Fibroblast of lung (primary cell): Measurements from ENCODE around the gene TRIM36.

ENCODE experiments used
- CTCF ChIP-seq, 2 donors: IDR thresholded peaks in 1 of 2; conservative IDR thresholded peaks in 1 of 2; 1 replicate in 1 of 2; 2 replicates in 1 of 2; pipeline ENCODE4 v1.5.1; 2011 to 2012; ENCODE audit warnings: low read length in 2 of 2, control low read depth in 1 of 2, inconsistent platforms in 1 of 2, low read depth in 1 of 2, mild to moderate bottlenecking in 1 of 2
- EZH2 ChIP-seq: IDR thresholded peaks from 2 replicates; pipeline ENCODE4 v1.5.1; 2012; ENCODE audit warnings: low read length, control low read depth, mild to moderate bottlenecking; ENCODE audit errors: missing control alignments

- TF ChIP-seq CTCF (conservative IDR thresholded peaks at IDR 0.05 in 1 of 2, IDR thresholded peaks at IDR 0.05 in 1 of 2; ENCODE audit: low read depth in 1 of 2, low read length in 2 of 2), result no peak
- peak; percentile 89 for TF ChIP-seq EZH2
These were observed 9.9 kb upstream of the TRIM36 start for GRCh38 chr5:115179394-115180164.
